ENCODE measurements around the gene CABP4.

- TF ChIP-seq, protein P1, sequence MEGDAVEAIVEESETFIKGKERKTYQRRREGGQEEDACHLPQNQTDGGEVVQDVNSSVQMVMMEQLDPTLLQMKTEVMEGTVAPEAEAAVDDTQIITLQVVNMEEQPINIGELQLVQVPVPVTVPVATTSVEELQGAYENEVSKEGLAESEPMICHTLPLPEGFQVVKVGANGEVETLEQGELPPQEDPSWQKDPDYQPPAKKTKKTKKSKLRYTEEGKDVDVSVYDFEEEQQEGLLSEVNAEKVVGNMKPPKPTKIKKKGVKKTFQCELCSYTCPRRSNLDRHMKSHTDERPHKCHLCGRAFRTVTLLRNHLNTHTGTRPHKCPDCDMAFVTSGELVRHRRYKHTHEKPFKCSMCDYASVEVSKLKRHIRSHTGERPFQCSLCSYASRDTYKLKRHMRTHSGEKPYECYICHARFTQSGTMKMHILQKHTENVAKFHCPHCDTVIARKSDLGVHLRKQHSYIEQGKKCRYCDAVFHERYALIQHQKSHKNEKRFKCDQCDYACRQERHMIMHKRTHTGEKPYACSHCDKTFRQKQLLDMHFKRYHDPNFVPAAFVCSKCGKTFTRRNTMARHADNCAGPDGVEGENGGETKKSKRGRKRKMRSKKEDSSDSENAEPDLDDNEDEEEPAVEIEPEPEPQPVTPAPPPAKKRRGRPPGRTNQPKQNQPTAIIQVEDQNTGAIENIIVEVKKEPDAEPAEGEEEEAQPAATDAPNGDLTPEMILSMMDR (IDR thresholded peaks at IDR 0.05), result no peak
- TF ChIP-seq POLR2A (IDR thresholded peaks at IDR 0.05), result no peak
These were observed 45.3 kb downstream of the CABP4 start for GRCh38 chr11:67500484-67500821.
